GM21529 (cell line): ENCODE measurements around the gene G3BP2.
"Not testable (repeated sequence)": the region's sequence is repeated elsewhere in the genome, so short reads cannot be mapped to it uniquely, and the experiment has no call there.

Experiments
- ATAC-seq: cut with Tn5 transposase; IDR thresholded peaks from one replicate; pipeline ENCODE4 v1.9.1; 2021; ENCODE audit not compliant: unreplicated experiment

G3BP2 gene

DNA sequence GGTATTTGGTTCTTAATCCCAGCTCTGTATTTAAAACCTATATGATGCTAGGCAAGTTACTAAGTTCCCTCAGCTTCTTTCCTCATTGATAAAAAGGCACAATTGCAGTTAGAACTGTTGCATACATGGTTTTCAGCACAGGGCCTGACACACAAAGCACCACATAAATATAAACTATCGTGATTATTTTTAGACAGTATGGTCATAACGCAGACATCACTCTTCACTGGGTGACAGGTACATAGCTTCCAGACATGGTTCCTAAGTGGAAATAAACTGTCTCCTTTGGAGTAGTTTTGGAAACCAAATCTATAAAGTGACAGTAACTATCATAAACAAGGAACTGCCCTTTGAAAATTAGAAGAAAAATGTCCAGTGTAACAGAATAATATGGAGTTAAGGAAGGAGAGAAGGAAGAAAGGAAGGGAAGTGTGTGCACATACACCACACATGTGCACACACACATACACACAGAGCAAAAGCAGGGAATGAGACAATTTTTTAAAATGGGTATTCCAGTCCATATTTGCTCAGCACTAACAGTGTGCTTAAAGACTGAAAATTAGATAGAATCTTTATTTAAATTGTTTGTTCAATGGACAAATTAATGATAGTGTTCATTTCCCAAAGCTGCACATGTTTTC is 12.5 kb upstream of the G3BP2 start:
- no peak for ATAC-seq

DNA sequence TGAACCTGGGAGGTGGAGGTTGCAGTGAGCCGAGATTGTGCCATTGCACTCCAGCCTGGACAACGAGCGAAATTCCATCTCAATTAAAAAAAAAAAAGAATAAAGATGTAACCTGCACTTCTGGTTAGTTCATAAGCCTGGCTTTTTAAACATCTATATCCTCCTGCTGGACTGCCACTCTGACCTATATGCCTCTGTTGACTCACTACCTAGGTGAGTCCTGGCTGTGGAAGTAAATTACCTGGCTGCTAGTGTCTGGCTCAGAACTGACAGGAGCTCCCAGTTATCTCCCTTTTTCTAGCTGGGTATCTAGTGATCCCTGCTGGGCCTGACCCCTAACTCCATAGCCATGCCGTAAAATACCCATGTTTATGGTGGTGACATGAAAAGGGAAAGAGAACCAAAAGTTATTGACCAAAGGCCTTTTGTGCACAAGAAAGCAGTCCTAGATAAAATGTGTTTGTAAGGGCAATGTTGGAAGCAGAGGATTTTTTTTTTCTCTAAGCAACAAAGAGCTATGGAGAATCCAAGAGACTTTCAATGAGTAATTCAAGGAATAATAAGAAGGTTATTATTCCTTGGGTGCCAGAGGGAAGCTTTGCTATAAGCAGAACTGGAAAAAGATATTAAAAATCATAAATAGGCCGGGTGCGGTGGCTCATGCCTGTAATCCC is 10.4 kb upstream of the G3BP2 start:
- no peak for ATAC-seq

DNA sequence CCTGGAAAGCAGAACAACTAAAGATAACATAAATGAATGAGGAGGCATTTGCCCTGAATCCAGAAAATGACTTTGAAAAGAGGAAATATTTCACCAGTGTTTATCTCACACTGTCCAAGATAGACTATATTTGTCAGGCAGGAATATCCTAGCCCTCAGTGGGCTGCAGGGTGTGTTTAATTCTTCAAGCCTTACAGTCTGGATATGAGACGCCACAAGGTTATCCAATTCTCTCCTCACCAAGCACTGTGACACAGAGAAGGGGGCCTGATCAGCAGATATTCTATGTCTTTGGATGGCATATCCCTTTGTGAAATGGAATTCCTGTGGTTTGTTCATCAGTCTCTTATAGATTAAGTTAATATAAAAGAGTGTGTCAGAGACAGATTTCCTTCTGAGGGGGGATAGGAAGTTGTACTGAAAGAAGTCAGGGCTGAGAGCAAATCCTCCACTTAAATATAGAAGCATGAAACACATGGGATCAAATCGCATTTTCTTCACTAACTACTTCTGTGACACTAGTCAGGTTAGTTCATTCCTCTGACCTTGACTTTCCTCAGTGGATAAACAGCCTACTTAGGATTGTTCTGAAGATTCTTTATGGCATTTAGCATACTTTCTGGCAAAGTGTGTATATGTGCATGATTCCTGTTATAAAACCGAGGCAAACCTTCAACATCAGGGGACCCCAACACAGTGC is 6.8 kb upstream of the G3BP2 start:
- no peak for ATAC-seq

DNA sequence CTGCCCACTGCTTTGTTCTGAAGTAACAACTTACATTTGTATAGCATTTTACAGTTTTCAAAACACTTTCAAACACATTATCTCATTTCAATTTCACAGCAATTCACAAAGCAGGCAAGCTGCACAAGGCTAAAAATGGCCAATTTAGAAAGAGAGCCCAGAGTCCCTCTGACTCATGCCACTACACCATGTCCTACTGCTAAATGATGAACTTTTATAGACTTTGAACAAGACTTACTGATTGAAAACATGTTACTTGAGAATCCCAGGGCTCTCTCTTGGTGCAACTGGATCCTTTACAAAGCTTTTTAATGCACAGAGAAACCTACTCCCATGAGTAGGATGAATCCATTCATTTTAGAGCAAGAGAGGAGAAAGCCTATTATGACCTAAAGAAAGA is 5.8 kb upstream of the G3BP2 start:
- no peak for ATAC-seq

DNA sequence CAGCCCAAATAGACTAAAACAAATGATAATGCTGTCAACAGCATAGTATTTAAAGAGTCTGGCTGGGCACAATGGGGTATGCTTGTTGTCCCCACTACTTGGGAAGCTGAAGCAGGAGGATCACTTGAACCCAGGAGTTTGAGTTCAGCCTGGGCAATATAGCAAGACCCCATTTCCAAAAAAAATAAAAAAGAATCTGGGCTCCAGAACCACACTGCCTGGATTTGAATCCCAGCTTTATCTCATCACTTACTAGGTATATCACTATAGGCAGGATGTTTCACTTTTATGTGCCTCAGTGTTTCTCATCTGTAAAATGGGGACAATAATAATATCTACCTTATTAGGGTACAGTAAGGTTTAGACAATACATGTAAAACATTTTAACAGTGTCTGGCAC is 5.3 kb upstream of the G3BP2 start:
- ATAC-seq, result no peak

DNA sequence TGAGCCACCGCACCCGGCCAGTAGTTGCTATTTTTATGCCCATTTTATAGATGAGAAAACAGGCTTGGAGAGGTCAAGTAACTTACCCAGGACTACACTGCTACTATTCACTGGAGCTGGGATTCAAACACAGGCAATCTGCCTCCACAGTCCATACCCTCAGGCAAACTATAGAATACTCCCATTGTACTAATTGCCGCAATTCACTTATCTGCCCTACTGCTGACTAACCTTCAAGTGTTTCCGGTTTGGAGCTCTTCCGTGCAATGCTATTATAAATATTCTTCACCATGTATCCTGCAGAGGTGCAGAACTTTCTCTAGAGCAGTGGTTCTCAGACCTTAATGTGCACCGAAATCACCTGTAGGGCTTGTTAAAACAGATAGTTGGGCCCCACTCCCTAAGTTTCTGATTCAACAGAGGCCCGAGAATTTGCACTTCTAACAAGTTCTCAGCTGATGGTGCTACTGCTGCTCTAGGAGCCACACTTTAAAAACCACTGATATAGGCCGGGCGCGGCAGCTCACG is 1.9 kb upstream of the G3BP2 start:
- no peak for ATAC-seq

DNA sequence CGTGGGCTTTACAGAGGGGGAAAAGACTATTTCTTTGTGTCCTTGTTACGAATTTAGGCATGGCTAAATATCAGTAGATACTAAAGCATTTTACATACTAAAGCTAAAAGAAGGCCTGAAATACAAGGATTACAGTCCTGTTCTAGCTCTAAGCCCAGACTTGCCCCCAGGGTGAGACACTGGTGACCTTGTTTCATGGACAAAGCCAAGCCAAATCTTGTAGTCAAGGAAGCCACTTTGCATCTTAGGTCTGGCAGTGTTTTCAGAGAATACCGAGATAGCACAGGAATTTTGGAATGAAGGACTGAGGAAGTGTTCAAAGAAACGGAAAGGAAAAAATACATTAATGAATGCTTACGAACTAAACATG is 733 bp upstream of the G3BP2 start:
- no peak for ATAC-seq

DNA sequence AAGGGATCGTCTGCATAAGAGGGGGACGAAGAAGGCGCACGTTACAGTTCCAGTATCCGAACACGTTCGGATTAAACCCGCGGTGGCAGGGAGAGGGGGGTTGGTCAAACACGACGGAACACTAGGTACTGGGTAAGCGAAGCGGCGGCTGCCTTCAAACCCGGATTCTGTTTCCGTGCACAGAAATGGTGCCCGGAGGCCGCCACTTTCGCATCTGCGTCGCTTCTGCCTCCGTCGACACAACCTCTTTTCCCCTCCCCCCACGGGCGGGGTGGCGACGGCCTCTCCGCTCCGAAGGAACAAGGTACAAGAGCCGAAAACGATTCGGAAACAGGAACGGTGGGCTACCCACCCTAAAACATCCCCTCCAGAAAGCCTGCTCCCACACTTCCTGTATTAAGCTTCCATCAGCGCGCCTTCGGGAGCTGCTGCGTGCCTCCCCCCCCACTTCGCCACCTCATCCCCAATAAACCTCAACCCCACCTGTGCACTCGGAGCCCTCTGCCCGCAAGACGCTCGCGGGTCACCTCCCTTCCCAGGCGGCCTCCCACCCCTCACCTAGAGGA is 667 bp downstream of the G3BP2 start:
- ATAC-seq, result peak; percentile 20

DNA sequence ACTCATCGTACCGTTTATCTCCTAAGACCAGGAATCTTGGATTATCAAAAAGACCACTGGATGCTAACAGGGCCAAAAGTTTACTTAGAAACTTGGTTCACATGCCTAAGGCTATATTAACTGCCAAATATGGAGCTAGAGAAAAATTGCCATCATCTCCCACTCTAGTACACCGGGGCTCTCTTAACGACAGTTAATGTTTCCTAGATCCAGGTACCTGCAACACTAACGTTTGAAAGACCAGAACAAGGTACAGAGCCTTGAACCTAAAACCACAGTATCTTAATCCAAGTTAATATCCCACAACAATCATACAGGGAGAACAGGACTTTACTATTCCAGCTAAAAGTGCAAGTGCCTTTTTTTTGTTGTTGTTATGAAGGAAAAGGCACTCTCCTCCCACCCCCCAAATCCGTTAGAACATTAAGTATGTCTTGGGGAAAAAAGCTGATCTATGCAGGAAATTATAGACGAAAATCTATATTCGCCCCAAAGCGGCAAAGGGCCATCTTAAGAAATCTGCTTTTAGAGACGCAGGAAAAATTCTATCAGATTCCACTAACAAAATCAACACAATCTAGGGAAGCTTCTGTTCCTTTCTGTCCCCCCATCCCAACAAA is 1.3 kb downstream of the G3BP2 start:
- ATAC-seq, result no peak

DNA sequence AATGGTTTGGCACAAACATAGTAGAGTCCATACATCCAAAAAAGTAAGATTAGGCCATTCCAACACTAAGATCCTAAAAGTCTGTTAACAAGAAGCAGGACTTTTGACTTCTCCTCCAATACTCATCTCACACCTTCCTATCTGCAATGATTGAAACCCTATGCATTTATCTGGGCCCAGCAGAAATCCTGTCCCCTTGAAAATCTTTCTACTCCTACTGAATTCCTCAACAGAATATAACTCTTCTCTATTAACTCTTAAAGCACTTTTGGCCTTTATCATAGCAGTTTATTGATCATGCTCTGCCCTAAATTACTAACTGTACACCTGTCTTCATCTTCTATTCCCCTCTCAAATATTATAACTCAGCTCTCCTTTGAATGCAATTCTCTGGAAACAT is 4.6 kb downstream of the G3BP2 start:
- ATAC-seq, result no peak

DNA sequence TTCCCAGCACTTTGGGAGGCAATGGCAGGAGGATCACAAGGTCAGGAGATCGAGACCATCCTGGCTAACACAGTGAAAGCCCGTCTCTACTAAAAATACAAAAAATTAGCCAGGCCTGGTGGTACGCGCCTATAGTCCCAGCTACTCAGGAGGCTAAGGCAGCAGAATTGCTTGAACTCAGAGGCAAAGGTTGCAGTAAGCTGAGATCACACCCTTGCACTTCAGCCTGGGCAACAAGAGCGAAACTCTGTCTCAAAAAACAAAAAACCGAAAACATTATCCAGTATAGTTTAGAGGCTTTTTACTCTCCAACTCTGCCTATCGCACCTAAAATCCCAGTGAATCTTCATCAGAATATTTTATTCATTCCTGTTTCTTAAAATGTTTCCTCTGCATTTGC is 5.6 kb downstream of the G3BP2 start:
- ATAC-seq, result not testable (repeated sequence)

DNA sequence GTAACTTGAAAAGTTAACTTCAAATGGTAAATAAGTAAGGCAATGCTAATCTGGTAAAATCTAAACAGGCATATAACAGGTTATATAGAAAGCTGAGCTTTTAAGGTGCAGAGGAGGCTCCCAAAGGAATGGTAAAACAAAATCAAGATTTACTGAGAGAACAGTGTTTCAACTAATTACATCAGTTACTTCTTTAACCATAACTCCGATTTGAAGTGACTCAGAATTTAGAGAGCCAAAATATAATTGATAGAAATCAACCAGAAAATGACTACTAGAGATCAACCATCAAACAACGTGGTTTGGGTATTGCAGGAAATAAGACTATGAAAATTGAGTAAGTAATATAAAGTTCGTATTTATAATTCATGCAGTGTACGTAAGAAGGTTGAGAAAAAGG is 6.9 kb downstream of the G3BP2 start:
- no peak for ATAC-seq

DNA sequence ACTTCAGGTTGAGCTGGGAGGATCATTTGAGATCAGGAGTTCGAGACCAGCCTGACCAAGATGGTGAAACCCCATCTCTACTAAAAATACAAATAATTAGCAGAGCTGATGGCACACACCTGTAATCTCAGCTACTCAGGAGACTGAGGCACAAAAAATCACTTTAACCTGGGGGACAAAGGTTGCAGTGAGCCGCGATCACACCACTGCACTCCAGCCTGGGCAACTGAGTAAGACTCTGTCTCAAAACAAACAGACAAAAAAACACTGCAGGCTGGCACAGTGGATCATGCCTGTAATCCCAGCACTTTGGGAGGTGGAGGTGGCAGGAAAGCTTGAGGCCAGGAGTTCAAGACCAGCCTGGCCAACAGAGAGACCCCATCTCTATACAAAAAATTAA is 8.6 kb downstream of the G3BP2 start:
- not testable (repeated sequence) for ATAC-seq

DNA sequence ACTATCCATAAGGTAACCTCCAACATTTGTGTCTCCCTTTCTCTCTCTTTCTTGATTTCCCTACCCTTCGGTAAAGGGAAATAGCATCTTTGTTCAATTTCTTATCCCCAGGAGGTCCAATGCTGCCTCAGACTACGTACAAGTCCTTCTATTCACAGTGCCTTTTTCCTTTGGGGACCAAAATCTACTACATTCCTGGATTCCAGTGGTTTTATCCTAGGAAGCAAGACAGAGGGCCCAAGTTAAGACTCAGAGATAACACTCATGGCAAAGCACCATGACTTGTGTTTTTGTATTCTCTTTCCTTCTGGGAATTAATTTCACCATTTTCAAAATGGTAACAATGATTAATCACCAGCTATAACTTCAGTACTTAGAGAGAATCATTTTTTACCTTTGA is 10.6 kb downstream of the G3BP2 start:
- ATAC-seq, result no peak

DNA sequence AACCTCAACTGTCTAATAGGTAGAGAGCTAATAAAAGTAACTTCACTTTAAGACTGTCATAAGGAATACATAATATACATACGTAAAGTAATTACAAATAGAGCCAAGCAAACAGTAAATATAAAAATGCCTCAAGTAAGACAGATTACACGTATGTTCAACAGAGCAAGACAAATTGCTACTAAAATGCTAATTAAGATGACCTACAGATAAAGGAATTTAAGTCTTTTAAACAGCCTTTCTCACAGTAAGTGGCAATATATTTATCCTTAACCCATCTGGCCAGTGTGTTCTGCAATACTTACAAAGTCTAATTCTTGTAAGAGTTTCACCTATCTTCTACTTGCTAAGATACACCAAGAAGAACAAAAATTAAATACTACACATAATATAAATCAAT is 12.7 kb downstream of the G3BP2 start:
- no peak for ATAC-seq

DNA sequence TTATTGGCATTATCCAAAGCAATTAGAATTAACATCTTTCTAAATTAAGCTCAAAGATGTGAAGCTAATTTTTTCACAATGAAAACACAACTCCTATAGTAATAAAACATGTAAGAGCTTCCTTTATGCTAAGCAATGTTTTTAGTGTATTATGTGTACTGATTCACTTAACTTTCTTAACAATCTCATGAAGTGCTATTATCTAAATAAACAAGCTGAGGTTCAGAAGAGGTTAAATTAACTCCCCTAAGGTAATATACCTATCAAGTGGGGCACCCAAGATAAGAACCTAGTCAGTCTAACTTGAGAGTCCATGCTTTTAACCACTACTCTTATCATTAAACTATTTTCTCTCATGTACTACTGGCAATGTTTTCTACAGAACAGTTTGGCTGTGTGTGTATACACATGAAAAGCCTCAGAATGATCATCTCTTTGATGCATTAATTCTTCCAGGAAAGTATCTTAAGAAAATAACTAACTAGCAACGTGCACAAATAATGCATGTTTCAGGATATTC is 13.6 kb downstream of the G3BP2 start:
- ATAC-seq, result no peak

DNA sequence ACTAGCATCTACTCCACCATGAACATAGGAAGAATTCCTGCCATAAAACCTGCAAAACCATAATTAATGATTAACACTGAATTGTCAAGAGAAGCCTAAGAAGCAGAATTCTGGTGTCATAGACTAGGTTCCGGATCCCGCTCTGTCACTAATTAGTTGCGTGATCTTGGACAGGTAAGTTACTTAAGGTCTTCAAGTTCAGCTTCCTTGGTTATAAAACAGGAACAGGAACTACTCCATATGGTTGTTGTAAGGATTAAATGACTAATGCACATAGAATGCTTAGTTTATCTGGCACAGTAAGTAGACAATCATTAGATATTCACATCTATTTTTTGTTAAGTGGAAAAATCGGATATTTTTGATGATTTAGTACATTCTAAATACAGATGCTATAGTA is 14.3 kb downstream of the G3BP2 start:
- ATAC-seq, result no peak

DNA sequence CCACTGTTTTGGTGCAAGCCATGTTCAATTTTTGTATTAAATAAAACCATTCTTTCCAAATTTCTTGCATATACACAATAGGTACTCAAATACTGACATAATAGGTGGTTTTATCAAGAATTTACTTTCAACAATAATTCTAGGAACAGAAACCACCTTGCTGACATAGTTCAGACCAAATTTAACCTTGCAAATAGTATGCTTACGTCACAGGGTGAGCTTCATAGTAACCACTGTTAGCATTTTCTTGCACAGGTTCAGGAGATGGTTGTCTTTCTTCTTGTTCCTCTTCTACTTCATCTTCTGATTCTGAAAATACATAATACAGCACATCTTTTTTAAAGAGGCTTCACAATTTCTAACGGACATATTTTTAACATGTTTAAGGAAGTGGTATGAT is 17.6 kb downstream of the G3BP2 start:
- no peak for ATAC-seq

DNA sequence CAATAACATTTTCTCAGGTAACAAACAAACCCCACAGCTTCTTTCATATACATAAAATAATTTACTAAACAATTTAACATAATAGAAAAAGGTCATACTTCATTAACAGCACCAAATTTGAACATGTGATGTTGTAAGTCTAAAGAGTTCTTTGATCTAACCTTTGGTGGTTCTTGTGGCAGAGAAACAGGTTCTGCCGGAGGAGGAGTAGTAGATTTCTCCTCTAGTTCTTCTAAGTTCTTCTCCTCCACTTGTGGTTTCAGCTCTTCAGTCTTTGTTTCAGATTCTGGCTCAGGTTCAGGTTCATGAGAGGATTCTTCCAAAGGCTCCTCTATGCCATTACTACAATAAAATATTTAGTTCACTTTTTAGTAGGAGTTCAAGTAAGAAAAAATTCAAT is 18.3 kb downstream of the G3BP2 start:
- ATAC-seq, result no peak

DNA sequence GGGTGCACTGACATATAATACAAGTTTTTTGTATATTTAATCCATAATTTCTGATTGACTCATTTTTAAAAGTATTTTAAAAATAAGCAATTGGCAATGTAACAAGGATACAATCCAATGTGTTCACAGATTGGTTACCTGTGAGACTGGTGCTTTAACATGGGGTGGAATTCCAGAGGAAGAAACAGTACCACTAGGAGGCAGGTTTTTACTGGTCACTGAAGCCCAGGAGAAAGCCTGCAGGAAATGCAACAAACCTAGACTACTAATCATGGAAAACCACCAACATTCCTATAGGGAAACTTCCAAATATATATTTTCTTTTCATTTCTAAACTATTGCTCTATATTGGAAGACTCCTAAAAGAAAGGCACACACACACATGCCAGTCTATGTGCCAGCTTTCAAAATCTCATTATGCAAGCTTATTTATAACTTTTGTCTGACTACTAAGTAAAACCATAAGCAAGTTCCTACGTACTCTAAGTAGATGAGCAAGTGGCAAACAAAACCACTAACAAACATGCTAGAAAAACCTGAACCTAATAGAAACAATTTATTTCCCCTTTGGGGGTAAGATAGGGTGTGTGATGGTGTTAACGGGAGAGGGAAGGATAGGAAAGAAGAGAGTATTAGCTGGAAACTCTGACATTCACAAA is 19.2 kb downstream of the G3BP2 start:
- no peak for ATAC-seq

DNA sequence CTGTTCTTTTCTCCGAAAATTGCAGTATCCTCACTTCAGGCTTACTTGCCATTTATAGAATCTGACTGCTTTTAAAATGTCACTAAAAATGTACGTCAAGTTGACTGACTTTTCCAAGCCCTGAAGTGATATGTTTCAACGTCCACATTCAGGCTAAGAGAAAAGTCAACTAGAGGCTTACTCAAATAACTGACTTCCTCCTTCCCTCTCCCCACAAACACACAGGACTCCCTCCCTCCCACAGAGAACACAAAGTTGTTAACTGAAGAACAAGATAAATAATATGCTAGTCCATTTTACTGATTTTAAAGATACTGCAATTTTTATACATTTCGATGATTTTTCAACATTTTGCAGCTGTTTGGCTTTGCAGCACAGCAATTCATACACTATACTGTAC is 29.1 kb downstream of the G3BP2 start:
- ATAC-seq, result no peak
